BLaER1 (cell line): Measurements from ENCODE around the gene CPD.

Experiments used
- H3K27ac ChIP-seq: shearing (Covaris generic); formaldehyde crosslinking; 2 replicates; pipeline ENCODE4 v1.8.1; 2022
- H3K27me3 ChIP-seq: shearing (Covaris generic); formaldehyde crosslinking; 2 replicates; pipeline ENCODE4 v1.8.1; 2022
- H3K36me3 ChIP-seq: shearing (Covaris generic); formaldehyde crosslinking; 2 replicates; pipeline ENCODE4 v1.8.1; 2022
- H3K4me1 ChIP-seq: shearing (Covaris generic); formaldehyde crosslinking; 2 replicates; pipeline ENCODE4 v1.8.1; 2022
- H3K4me2 ChIP-seq: shearing (Covaris generic); formaldehyde crosslinking; 2 replicates; pipeline ENCODE4 v1.8.1; 2022
- H3K4me3 ChIP-seq: shearing (Covaris generic); formaldehyde crosslinking; 2 replicates; pipeline ENCODE4 v1.8.1; 2022
- H3K9ac ChIP-seq: shearing (Covaris generic); formaldehyde crosslinking; 2 replicates; pipeline ENCODE4 v1.8.1; 2022
- H3K9me3 ChIP-seq: shearing (Covaris generic); formaldehyde crosslinking; 2 replicates; pipeline ENCODE4 v1.8.1; 2022
- H4K20me1 ChIP-seq: shearing (Covaris generic); formaldehyde crosslinking; 2 replicates; pipeline ENCODE4 v1.8.1; 2022
- Cebpa-rat ChIP-seq: shearing (Covaris generic); IDR thresholded peaks from 2 replicates; pipeline ENCODE4 v1.8.1; 2022

The CPD gene

GRCh38 chr17:30382345-30382744, 3.6 kb downstream of the CPD start:
- no peak overlapping the region for H3K27ac ChIP-seq
- H3K36me3 ChIP-seq = peaks cover 26% of the 10 kb centered on the region
- H3K27me3 ChIP-seq = peaks cover 36% of the 10 kb centered on the region
- H3K4me2 ChIP-seq = no peak overlapping the region
- peaks cover 53% of the 10 kb centered on the region for H4K20me1 ChIP-seq
- no peak overlapping the region for H3K9ac ChIP-seq
- peaks cover 30% of the 10 kb centered on the region for H3K4me1 ChIP-seq
- 0 out of 2 replicates have a peak, but pooled peaks cover 3% of the 10 kb centered on the region for H3K9me3 ChIP-seq
- no peak for TF ChIP-seq Cebpa-rat
- no peak overlapping the region for H3K4me3 ChIP-seq

GRCh38 chr17:30388321-30389179, 9.8 kb downstream of the CPD start:
- Histone ChIP-seq H4K20me1 (peaks cover 8% of the 10 kb centered on the region; the same call in 1 of the 2 replicates), H3K4me2 (no peak overlapping the region), H3K36me3 (peaks cover 62% of the 10 kb centered on the region), H3K4me1 (no peaks in the 10 kb centered on the region), H3K9ac (no peak overlapping the region), H3K27ac (no peak overlapping the region), H3K9me3 (peaks cover 18% of the 10 kb centered on the region), H3K27me3 (no peaks in the 10 kb centered on the region), H3K4me3 (no peak overlapping the region)
- TF ChIP-seq Cebpa-rat = no peak

GRCh38 chr17:30389756-30390300, 11.1 kb downstream of the CPD start:
- TF ChIP-seq Cebpa-rat = no peak
- no peak overlapping the region for H3K4me3 ChIP-seq
- peaks cover 61% of the 10 kb centered on the region for H3K36me3 ChIP-seq
- no peaks in the 10 kb centered on the region for H3K27me3 ChIP-seq
- no peak overlapping the region for H3K27ac ChIP-seq
- no peak overlapping the region for H3K4me2 ChIP-seq
- no peaks in the 10 kb centered on the region for H4K20me1 ChIP-seq
- H3K9ac ChIP-seq = no peak overlapping the region
- H3K4me1 ChIP-seq = no peaks in the 10 kb centered on the region
- H3K9me3 ChIP-seq = peaks cover 18% of the 10 kb centered on the region

- no peak for TF ChIP-seq Cebpa-rat
- Histone ChIP-seq H3K27ac (no peak overlapping the region), H3K4me1 (no peaks in the 10 kb centered on the region), H3K4me2 (no peak overlapping the region), H3K9ac (no peak overlapping the region), H3K9me3 (peaks cover 18% of the 10 kb centered on the region), H4K20me1 (no peaks in the 10 kb centered on the region), H3K4me3 (no peak overlapping the region), H3K36me3 (peaks cover 44% of the 10 kb centered on the region), H3K27me3 (no peaks in the 10 kb centered on the region)
These were observed 12.8 kb downstream of the CPD start for GRCh38 chr17:30391534-30391933.

GRCh38 chr17:30393491-30393890, 14.8 kb downstream of the CPD start:
- H3K4me3 ChIP-seq = no peak overlapping the region
- H3K9ac ChIP-seq = no peak overlapping the region
- H3K4me1 ChIP-seq = no peaks in the 10 kb centered on the region
- H3K36me3 ChIP-seq = peaks cover 25% of the 10 kb centered on the region
- H3K27me3 ChIP-seq = no peaks in the 10 kb centered on the region
- no peak overlapping the region for H3K4me2 ChIP-seq
- no peaks in the 10 kb centered on the region for H4K20me1 ChIP-seq
- TF ChIP-seq Cebpa-rat = no peak
- H3K27ac ChIP-seq = no peak overlapping the region
- peaks cover 3% of the 10 kb centered on the region; the same call in 1 of the 2 replicates for H3K9me3 ChIP-seq

GRCh38 chr17:30393911-30394867, 15.5 kb downstream of the CPD start:
- H4K20me1 ChIP-seq = no peaks in the 10 kb centered on the region
- TF ChIP-seq Cebpa-rat = no peak
- H3K9me3 ChIP-seq = no peaks in the 10 kb centered on the region
- H3K27ac ChIP-seq = no peak overlapping the region
- H3K27me3 ChIP-seq = no peaks in the 10 kb centered on the region
- H3K4me3 ChIP-seq = no peak overlapping the region
- no peak overlapping the region for H3K9ac ChIP-seq
- no peaks in the 10 kb centered on the region for H3K4me1 ChIP-seq
- H3K4me2 ChIP-seq = no peak overlapping the region
- H3K36me3 ChIP-seq = peaks cover 19% of the 10 kb centered on the region

GRCh38 chr17:30395398-30396022, 16.8 kb downstream of the CPD start:
- TF ChIP-seq Cebpa-rat = no peak
- H3K9ac ChIP-seq = no peak overlapping the region
- no peaks in the 10 kb centered on the region for H4K20me1 ChIP-seq
- H3K27ac ChIP-seq = no peak overlapping the region
- no peaks in the 10 kb centered on the region for H3K4me1 ChIP-seq
- H3K36me3 ChIP-seq = peaks cover 12% of the 10 kb centered on the region
- no peak overlapping the region for H3K4me2 ChIP-seq
- no peaks in the 10 kb centered on the region for H3K9me3 ChIP-seq
- H3K27me3 ChIP-seq = no peaks in the 10 kb centered on the region
- no peak overlapping the region for H3K4me3 ChIP-seq

- H3K4me2 ChIP-seq = no peak overlapping the region
- TF ChIP-seq Cebpa-rat = no peak
- peaks cover 6% of the 10 kb centered on the region; the same call in 1 of the 2 replicates for H3K36me3 ChIP-seq
- H4K20me1 ChIP-seq = no peaks in the 10 kb centered on the region
- H3K9me3 ChIP-seq = no peaks in the 10 kb centered on the region
- H3K27ac ChIP-seq = no peak overlapping the region
- H3K4me1 ChIP-seq = no peaks in the 10 kb centered on the region
- no peak overlapping the region for H3K4me3 ChIP-seq
- no peak overlapping the region for H3K9ac ChIP-seq
- no peaks in the 10 kb centered on the region for H3K27me3 ChIP-seq
These were observed 17.4 kb downstream of the CPD start for GRCh38 chr17:30396129-30396528.

- no peaks in the 10 kb centered on the region for H4K20me1 ChIP-seq
- H3K4me1 ChIP-seq = no peaks in the 10 kb centered on the region
- TF ChIP-seq Cebpa-rat = no peak
- no peak overlapping the region for H3K4me2 ChIP-seq
- no peaks in the 10 kb centered on the region for H3K27me3 ChIP-seq
- H3K36me3 ChIP-seq = 0 out of 2 replicates have a peak, but pooled peaks cover under 1% of the 10 kb centered on the region
- H3K9ac ChIP-seq = no peak overlapping the region
- no peak overlapping the region for H3K4me3 ChIP-seq
- no peaks in the 10 kb centered on the region for H3K9me3 ChIP-seq
- H3K27ac ChIP-seq = no peak overlapping the region
These were observed 17.9 kb downstream of the CPD start for GRCh38 chr17:30396612-30397011.
